Stimulated activated naive B cell treated with anti-CD40 and anti-IgM and Interleukin-4, amounts not matched to agents 10 μg/mL and 1 μg/mL and 100 μg/mL, for 72 hours (primary cell): Measurements from ENCODE around the gene OLIG1.

Experiments used
- ATAC-seq, 2 donors: fragments of 150-1000 bp; cut with Tn5 transposase; replicated peaks; 2 replicates each; pipeline ENCODE4 v1.10.0; 2021; ENCODE audit warnings: moderate library complexity in 1 of 2
- DNase-seq: peaks from one replicate; pipeline ENCODE4 v3.0.0; 2021
- H3K27ac Mint-ChIP-seq: one replicate; pipeline ENCODE4 v1.8.0; 2022; ENCODE audit warnings: mild to moderate bottlenecking, mixed read lengths
- H3K27me3 Mint-ChIP-seq, 2 donors: one replicate each; pipeline ENCODE4 v1.8.0; 2022; ENCODE audit warnings: mixed read lengths in 2 of 2
- H3K36me3 Mint-ChIP-seq, 2 donors: one replicate each; pipeline ENCODE4 v1.8.0; 2022; ENCODE audit warnings: mixed read lengths in 2 of 2, mild to moderate bottlenecking in 1 of 2
- H3K4me1 Mint-ChIP-seq, 2 donors: one replicate each; pipeline ENCODE4 v1.8.0; 2022; ENCODE audit warnings: mixed read lengths in 2 of 2, mild to moderate bottlenecking in 1 of 2
- H3K4me3 Mint-ChIP-seq, 2 donors: one replicate each; pipeline ENCODE4 v1.8.0; 2022; ENCODE audit warnings: mild to moderate bottlenecking in 2 of 2, mixed read lengths in 2 of 2, moderate library complexity in 1 of 2
- H3K9me3 Mint-ChIP-seq, 2 donors: one replicate each; pipeline ENCODE4 v1.8.0; 2022; ENCODE audit warnings: mixed read lengths in 2 of 2, mild to moderate bottlenecking in 1 of 2

OLIG1 gene

GRCh38 chr21:33037501-33037900 is 32.4 kb upstream of the OLIG1 start:
- Mint-ChIP-seq H3K27me3 (peaks cover 61 to 88% of the 10 kb centered on the region in 2 donors), H3K4me3 (no peak overlapping the region), H3K36me3 (no peaks in the 10 kb centered on the region), H3K9me3 (peaks cover 2 to 4% of the 10 kb centered on the region in 2 donors), H3K4me1 (peaks cover 0 to 7% of the 10 kb centered on the region in 2 donors), H3K27ac (no peak overlapping the region)
- no peak for ATAC-seq
- DNase-seq: no peak

- Mint-ChIP-seq H3K36me3 (no peaks in the 10 kb centered on the region), H3K9me3 (peaks cover 2 to 4% of the 10 kb centered on the region in 2 donors), H3K4me3 (no peak overlapping the region), H3K4me1 (peaks cover 0 to 7% of the 10 kb centered on the region in 2 donors), H3K27me3 (peaks cover 55 to 83% of the 10 kb centered on the region in 2 donors), H3K27ac (no peak overlapping the region)
- no peak for ATAC-seq
- no peak for DNase-seq
These were observed 30.4 kb upstream of the OLIG1 start for GRCh38 chr21:33039536-33039935.

GRCh38 chr21:33040215-33040614 is 29.7 kb upstream of the OLIG1 start:
- Mint-ChIP-seq H3K27ac (no peak overlapping the region), H3K36me3 (no peaks in the 10 kb centered on the region), H3K4me1 (peaks cover 0 to 7% of the 10 kb centered on the region in 2 donors), H3K9me3 (peaks cover 2 to 4% of the 10 kb centered on the region in 2 donors), H3K4me3 (no peak overlapping the region), H3K27me3 (peaks cover 55 to 80% of the 10 kb centered on the region in 2 donors)
- DNase-seq: no peak
- no peak for ATAC-seq

GRCh38 chr21:33041981-33042380 is 28.0 kb upstream of the OLIG1 start:
- no peak overlapping the region for H3K27ac Mint-ChIP-seq
- H3K27me3 Mint-ChIP-seq: peaks cover 62 to 79% of the 10 kb centered on the region in 2 donors
- no peak for DNase-seq
- no peaks in the 10 kb centered on the region for H3K36me3 Mint-ChIP-seq
- H3K4me1 Mint-ChIP-seq: no peaks in the 10 kb centered on the region
- no peak overlapping the region for H3K4me3 Mint-ChIP-seq
- H3K9me3 Mint-ChIP-seq: peaks cover 2 to 4% of the 10 kb centered on the region in 2 donors
- no peak for ATAC-seq

- Mint-ChIP-seq H3K36me3 (no peaks in the 10 kb centered on the region), H3K9me3 (peaks cover 2 to 4% of the 10 kb centered on the region in 2 donors), H3K4me1 (no peaks in the 10 kb centered on the region), H3K27me3 (peaks cover 62 to 77% of the 10 kb centered on the region in 2 donors), H3K27ac (no peak overlapping the region), H3K4me3 (no peak overlapping the region)
- DNase-seq (no peak), ATAC-seq (no peak)
These were observed 27.1 kb upstream of the OLIG1 start for GRCh38 chr21:33042812-33043211.

GRCh38 chr21:33046455-33046854 is 23.5 kb upstream of the OLIG1 start:
- Mint-ChIP-seq H3K27me3 (peaks cover 58 to 59% of the 10 kb centered on the region in 2 donors), H3K27ac (no peak overlapping the region), H3K4me1 (no peaks in the 10 kb centered on the region), H3K4me3 (no peak overlapping the region), H3K36me3 (no peaks in the 10 kb centered on the region), H3K9me3 (no peaks in the 10 kb centered on the region)
- ATAC-seq (no peak), DNase-seq (no peak)

GRCh38 chr21:33047231-33047630 is 22.7 kb upstream of the OLIG1 start:
- Mint-ChIP-seq H3K36me3 (no peaks in the 10 kb centered on the region), H3K27ac (no peak overlapping the region), H3K9me3 (no peaks in the 10 kb centered on the region), H3K4me3 (no peak overlapping the region), H3K27me3 (peaks cover 51 to 53% of the 10 kb centered on the region in 2 donors), H3K4me1 (no peaks in the 10 kb centered on the region)
- DNase-seq: no peak
- ATAC-seq: no peak

GRCh38 chr21:33051925-33052324 is 18.0 kb upstream of the OLIG1 start:
- H3K4me1 Mint-ChIP-seq: no peaks in the 10 kb centered on the region
- no peak overlapping the region for H3K27ac Mint-ChIP-seq
- no peak overlapping the region for H3K4me3 Mint-ChIP-seq
- peaks cover 46 to 55% of the 10 kb centered on the region in 2 donors for H3K27me3 Mint-ChIP-seq
- no peak for ATAC-seq
- H3K36me3 Mint-ChIP-seq: no peaks in the 10 kb centered on the region
- no peak for DNase-seq
- no peaks in the 10 kb centered on the region for H3K9me3 Mint-ChIP-seq

- peaks cover 35 to 53% of the 10 kb centered on the region in 2 donors for H3K27me3 Mint-ChIP-seq
- ATAC-seq: no peak
- H3K27ac Mint-ChIP-seq: no peak overlapping the region
- H3K4me3 Mint-ChIP-seq: no peak overlapping the region
- no peaks in the 10 kb centered on the region for H3K36me3 Mint-ChIP-seq
- H3K9me3 Mint-ChIP-seq: no peaks in the 10 kb centered on the region
- DNase-seq: no peak
- no peaks in the 10 kb centered on the region for H3K4me1 Mint-ChIP-seq
These were observed 16.0 kb upstream of the OLIG1 start for GRCh38 chr21:33053951-33054350.

GRCh38 chr21:33055991-33056390 is 13.9 kb upstream of the OLIG1 start:
- peaks cover 52 to 62% of the 10 kb centered on the region in 2 donors for H3K27me3 Mint-ChIP-seq
- H3K9me3 Mint-ChIP-seq: no peaks in the 10 kb centered on the region
- no peak for DNase-seq
- H3K4me3 Mint-ChIP-seq: no peak overlapping the region
- no peaks in the 10 kb centered on the region for H3K36me3 Mint-ChIP-seq
- no peak for ATAC-seq
- no peak overlapping the region for H3K27ac Mint-ChIP-seq
- H3K4me1 Mint-ChIP-seq: no peaks in the 10 kb centered on the region

GRCh38 chr21:33057385-33057940 is 12.5 kb upstream of the OLIG1 start:
- Mint-ChIP-seq H3K9me3 (no peaks in the 10 kb centered on the region), H3K4me3 (no peak overlapping the region), H3K4me1 (no peaks in the 10 kb centered on the region), H3K27ac (no peak overlapping the region), H3K27me3 (peaks cover 60 to 73% of the 10 kb centered on the region in 2 donors), H3K36me3 (no peaks in the 10 kb centered on the region)
- no peak for ATAC-seq
- no peak for DNase-seq

GRCh38 chr21:33058527-33058926 is 11.4 kb upstream of the OLIG1 start:
- Mint-ChIP-seq H3K4me1 (no peaks in the 10 kb centered on the region), H3K9me3 (no peaks in the 10 kb centered on the region), H3K27me3 (peaks cover 64 to 73% of the 10 kb centered on the region in 2 donors), H3K4me3 (no peak overlapping the region), H3K36me3 (no peaks in the 10 kb centered on the region), H3K27ac (no peak overlapping the region)
- DNase-seq (no peak), ATAC-seq (no peak)

- Mint-ChIP-seq H3K4me1 (no peaks in the 10 kb centered on the region), H3K36me3 (no peaks in the 10 kb centered on the region), H3K27me3 (peaks cover 64 to 77% of the 10 kb centered on the region in 2 donors), H3K4me3 (no peak overlapping the region), H3K27ac (no peak overlapping the region), H3K9me3 (no peaks in the 10 kb centered on the region)
- DNase-seq: no peak
- no peak for ATAC-seq
These were observed 11.0 kb upstream of the OLIG1 start for GRCh38 chr21:33058957-33059356.

GRCh38 chr21:33059380-33059841 is 10.5 kb upstream of the OLIG1 start:
- Mint-ChIP-seq H3K27me3 (peaks cover 65 to 77% of the 10 kb centered on the region in 2 donors), H3K4me1 (no peaks in the 10 kb centered on the region), H3K27ac (no peak overlapping the region), H3K9me3 (no peaks in the 10 kb centered on the region), H3K4me3 (no peak overlapping the region), H3K36me3 (no peaks in the 10 kb centered on the region)
- no peak for ATAC-seq
- DNase-seq: no peak

- no peaks in the 10 kb centered on the region for H3K4me1 Mint-ChIP-seq
- no peak overlapping the region for H3K4me3 Mint-ChIP-seq
- H3K27me3 Mint-ChIP-seq: peaks cover 66 to 70% of the 10 kb centered on the region in 2 donors
- no peaks in the 10 kb centered on the region for H3K36me3 Mint-ChIP-seq
- no peak overlapping the region for H3K27ac Mint-ChIP-seq
- DNase-seq (no peak), ATAC-seq (no peak)
- H3K9me3 Mint-ChIP-seq: no peaks in the 10 kb centered on the region
These were observed 8.7 kb upstream of the OLIG1 start for GRCh38 chr21:33061233-33061632.
